GM21717 (cell line): Measurements from ENCODE around the gene TOMM20.
"Not testable (repeated sequence)": the region's sequence is repeated elsewhere in the genome, so short reads cannot be mapped to it uniquely, and the experiment has no call there.

ENCODE experiments used
- ATAC-seq: cut with Tn5 transposase; IDR thresholded peaks from one replicate; pipeline ENCODE4 v1.9.1; 2021; ENCODE audit warnings: mild to moderate bottlenecking, moderate library complexity; ENCODE audit not compliant: unreplicated experiment

The TOMM20 gene

GRCh38 chr1:235128456-235129328 lies at the start of gene TOMM20:
TSS of gene TOMM20 (minus strand) at chr1:235128837. CDS start at chr1:235128715, 122 bp downstream.
- ATAC-seq: peak; percentile 94

DNA sequence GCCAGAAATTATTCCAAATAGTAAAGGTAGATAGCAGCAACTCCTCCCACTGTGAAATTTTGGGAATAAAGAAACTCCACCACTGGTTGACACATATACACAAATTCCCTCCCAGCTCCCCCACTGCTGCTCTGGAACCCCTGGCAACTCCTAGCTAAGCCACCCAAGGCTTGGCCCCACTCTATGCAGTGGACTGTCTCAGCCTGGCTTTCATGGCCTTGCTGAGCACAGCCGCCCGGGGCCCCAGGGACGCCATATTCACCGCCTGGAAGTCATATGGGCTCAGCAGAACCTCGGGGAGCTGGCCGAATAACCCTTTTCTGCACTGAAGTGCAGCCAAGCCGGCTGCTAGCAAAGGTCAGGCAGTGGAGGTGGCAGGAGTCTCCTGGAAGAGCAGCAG lies 47.8 kb upstream of the TOMM20 start:
- ATAC-seq: no peak

DNA sequence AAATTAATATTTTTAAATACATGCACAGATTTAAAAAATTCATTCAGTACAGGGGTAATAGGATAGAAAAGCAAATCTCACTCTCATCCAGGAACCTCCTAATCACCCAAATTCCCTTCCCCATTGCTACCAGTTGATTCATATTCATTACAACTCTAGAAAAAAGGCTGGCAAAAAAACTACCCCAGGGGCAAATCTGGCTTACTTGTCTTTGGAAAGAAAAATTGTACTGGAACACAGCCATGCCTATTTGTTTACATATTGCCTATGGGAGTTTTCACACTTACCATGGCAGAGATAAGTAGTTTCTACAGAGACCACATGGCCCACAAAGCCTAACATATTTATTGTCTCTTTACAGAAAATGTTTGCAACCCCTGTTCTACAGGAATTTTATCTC lies 41.3 kb upstream of the TOMM20 start:
- no peak for ATAC-seq

DNA sequence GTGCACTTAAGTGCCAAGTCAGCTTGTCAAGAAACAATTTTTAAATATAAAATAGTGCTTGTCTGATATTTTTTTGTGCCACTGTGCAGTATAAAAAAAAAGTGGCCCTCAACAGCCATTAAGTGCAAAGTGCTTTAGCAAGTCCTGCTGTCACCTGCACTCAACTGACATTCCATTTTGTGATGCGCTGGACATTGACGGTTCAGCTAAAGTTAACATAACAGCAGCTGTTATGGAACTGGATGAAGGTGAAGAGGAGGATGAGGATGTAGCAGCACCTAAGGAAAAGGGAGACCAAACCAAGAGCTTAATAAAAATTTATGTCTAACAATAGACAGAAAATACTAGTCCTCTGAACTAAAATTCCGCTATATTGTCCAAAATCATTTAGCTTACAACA lies 39.7 kb upstream of the TOMM20 start:
- no peak for ATAC-seq

DNA sequence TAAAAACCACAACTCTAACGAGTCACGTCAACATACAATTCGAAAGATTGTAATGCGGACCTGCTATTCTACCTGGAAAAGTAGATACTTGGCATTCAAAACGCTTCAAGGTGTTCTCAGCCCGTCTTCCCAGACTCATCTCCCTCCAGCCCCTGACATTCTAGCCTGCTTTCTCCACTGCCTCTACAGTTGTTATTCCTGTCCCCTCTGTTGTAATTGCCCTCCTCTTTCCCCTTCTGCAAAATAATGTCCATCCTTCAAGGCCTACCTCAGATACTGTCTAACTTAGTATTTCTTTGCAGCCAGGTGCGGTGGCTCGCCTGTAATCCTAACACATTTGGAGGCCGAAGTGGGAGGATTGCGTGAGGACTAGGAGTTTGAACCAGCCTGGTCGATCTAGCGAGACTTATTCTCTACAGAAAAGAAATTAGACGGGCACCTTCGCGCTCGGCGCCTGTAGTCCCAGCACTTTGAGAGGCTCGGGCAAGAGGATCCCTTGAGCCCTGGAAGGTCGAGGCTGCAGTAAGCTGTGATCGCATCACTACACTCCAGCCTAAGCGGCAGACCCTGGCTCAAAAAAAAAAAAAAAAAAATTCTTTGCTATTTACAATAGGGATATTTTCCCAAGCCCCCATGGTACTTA lies 33.2 kb upstream of the TOMM20 start:
- peak; percentile 3 for ATAC-seq

GRCh38 chr1:235160957-235161684 lies 32.5 kb upstream of the TOMM20 start, which contains the start of gene RBM34:
TSS of gene RBM34 (minus strand) at chr1:235161250. CDS start at chr1:235161226, 24 bp downstream.
- peak; percentile 94 for ATAC-seq

DNA sequence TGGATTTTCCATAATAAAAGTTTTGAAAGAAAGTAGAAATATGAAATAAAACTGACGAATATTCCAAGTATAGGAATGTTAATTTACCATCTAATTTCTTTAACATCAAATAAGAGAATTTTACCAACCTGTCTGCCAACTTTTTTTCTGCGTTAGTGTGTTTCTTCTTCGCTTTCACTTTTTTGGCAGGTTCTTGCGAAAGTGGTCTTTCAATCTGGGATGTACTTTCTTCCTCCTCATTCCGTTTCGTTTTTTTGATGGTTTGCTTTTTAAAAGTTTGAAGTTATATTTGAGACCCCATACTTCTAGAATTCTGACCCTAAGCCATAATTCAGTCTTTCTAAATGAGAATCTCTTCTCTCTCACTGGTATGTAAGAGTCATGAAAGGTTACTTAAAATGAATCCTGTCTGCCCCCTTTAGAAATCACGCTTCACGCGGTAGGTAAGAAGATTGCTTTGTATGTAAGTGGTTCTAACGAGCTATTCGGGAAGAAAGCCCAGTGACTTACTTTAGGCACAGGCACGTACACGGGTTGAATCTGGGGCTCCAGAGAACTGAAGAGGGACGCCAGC lies 31.8 kb upstream of the TOMM20 start:
- ATAC-seq: peak; percentile 35

DNA sequence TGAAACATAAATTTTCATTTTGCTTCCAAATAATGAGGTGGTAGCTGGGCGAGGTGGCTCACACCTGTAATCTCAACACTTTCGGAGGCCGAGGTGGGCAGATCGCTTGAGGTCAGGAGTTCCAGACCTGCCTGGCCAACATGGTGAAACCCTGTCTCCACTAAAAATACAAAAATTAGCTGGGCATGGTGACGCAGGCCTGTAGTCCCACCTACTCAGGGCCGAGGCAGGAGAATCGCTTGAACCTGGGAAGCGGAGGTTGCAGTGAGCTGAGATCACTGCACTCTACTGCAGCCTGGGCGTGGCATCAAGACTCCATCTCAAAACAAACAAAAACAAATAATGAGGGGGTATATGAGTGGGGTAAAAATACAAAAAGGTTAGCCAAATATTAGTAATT lies 31.3 kb upstream of the TOMM20 start:
- not testable (repeated sequence) for ATAC-seq

- ATAC-seq: not testable (repeated sequence)
Observed at GRCh38 chr1:235159284-235159683, 30.6 kb upstream of the TOMM20 start.

GRCh38 chr1:235158680-235159079 lies 30.0 kb upstream of the TOMM20 start:
- ATAC-seq: no peak

- no peak for ATAC-seq
Observed at GRCh38 chr1:235157150-235157549, 28.5 kb upstream of the TOMM20 start.

- no peak for ATAC-seq
Observed at GRCh38 chr1:235156740-235157139, 28.1 kb upstream of the TOMM20 start.

DNA sequence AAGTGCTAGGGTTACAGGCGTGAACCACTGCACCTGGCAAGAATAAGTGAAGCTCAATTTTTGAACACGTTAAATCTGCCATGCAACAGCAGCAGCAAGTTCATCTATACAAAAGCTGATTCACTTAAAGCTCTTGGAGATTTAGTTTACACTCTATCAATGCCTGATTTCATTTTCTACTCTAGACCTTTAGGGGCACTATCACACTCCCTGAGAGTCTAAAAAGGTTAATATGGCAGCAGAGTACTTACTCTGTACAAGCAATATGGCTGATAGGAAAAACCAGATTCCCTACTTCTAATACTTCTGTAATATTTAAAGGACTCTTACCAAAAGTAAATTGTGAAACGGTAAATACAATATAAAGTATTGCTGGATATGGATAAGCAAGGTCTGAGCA lies 27.6 kb upstream of the TOMM20 start:
- no peak for ATAC-seq

DNA sequence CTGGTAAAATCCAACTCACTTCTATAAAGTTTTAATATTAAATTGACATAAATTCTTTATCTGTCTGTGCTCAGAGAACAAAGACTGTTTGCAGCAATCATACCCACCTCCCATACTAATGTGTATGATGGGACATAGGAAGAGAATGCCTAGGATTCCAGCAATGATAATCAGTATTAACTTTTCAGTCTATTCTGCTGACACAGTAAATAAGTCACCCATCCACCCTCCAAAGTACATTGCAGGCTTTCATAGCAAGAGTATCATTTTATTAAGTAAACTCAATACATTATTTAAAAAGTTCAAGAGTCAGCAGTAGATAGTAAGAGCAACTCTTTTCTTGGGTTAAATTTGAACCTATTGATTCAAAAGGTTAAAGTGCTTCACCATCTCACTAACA lies 23.6 kb upstream of the TOMM20 start:
- ATAC-seq: no peak

- ATAC-seq: no peak
Observed at GRCh38 chr1:235151033-235151432, 22.4 kb upstream of the TOMM20 start.

GRCh38 chr1:235149824-235150223 lies 21.2 kb upstream of the TOMM20 start:
- ATAC-seq: no peak

GRCh38 chr1:235147269-235147668 lies 18.6 kb upstream of the TOMM20 start:
- ATAC-seq: no peak

DNA sequence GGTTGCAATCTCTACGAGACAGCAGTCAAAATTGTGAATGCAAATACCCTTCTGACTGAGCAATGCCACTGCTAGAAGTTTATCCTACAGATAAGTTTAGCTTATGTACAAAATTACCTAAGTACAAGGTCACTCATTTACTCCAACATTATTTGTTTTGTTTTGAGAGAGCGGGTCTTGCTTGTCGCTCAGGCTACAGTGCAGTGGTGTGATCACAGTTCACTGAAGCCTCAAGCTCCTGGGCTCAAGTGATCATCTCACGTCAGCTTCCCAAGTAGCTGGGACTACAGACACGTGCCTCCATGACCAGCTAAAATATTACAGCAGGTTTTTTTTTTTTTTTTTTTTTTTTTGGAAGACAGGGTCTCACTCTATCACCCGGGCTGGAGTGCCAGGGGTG lies 17.0 kb upstream of the TOMM20 start:
- ATAC-seq: no peak

DNA sequence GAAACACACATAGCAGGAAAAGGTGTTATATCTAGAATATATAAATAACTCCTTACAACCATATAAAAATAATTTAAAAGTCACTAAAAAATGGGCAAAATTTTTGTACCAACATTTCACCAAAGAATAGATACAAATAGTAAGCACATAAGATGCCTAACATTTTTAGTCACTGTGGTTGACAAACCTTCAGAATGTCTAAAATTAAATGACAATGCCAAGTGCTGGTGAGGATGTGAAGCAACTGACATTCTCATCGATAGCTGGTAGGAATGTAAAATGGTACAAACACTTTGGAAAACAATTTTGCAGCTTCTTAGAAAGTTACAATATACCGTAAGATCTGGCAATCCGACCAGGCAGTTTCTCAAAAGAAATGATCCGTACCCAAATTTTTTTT lies 14.4 kb upstream of the TOMM20 start:
- no peak for ATAC-seq

GRCh38 chr1:235139315-235139714 lies 10.7 kb upstream of the TOMM20 start:
- ATAC-seq: no peak

DNA sequence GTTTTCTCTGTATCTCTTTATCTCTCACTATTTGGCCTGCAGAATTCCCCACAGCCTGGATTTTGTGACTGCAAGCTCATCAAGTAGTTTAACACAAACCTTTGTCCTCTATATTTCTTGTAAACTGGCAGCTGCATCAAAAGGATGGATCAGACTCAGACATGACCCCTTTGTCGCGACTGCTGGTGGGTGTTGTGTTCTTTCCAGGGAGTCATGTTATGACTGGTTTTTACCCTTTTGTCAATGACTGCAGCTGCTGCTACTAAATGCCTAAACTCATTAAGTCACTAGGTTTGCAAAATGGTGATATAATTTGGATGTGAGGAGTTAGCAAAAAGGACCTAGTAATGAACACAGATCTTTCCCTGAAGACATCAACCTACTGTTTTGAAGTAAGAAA lies 10.2 kb upstream of the TOMM20 start:
- ATAC-seq: no peak
